DOHH2 (cell line): ENCODE data around the gene TMEM53.
A peak's percentile ranks its signal among the peaks of the same experiment; 100 is the strongest.

ENCODE experiments used
- H3F3A ChIP-seq: fragments of 200-600 bp; sonication (generic), shearing (Covaris generic); 2 replicates; pipeline ENCODE4 v1.6.0; 2016; ENCODE audit warnings: antibody characterized with exemption, mild to moderate bottlenecking; ENCODE audit not compliant: control insufficient read depth, insufficient read depth
- H3K27ac ChIP-seq: fragments of 200-600 bp; sonication (generic); 2 replicates; pipeline ENCODE4 v1.5.1; 2014; ENCODE audit warnings: low read depth, mild to moderate bottlenecking, low read length, moderate library complexity
- H3K27me3 ChIP-seq: fragments of 200-600 bp; sonication (generic); 2 replicates; pipeline ENCODE4 v1.6.1; 2014; ENCODE audit warnings: mild to moderate bottlenecking, low read length, mixed read lengths; ENCODE audit not compliant: control insufficient read depth
- H3K36me3 ChIP-seq: fragments of 200-600 bp; sonication (generic); 2 replicates; pipeline ENCODE4 v1.6.1; 2014; ENCODE audit warnings: mild to moderate bottlenecking, low read length, moderate library complexity, mixed read lengths; ENCODE audit not compliant: control insufficient read depth
- H3K4me1 ChIP-seq: fragments of 200-600 bp; sonication (generic); 2 replicates; pipeline ENCODE4 v1.6.1; 2014; ENCODE audit warnings: mild to moderate bottlenecking, low read length, mixed read lengths; ENCODE audit not compliant: control insufficient read depth
- H3K4me2 ChIP-seq: fragments of 200-600 bp; sonication (generic); 2 replicates; pipeline ENCODE4 v1.6.0; 2014; ENCODE audit warnings: mild to moderate bottlenecking, low read length, moderate library complexity
- H3K4me3 ChIP-seq: fragments of 200-600 bp; sonication (generic); 2 replicates; pipeline ENCODE4 v1.5.1; 2014; ENCODE audit warnings: mild to moderate bottlenecking, low read length, mixed read lengths
- H3K79me2 ChIP-seq: fragments of 200-600 bp; sonication (generic); 2 replicates; pipeline ENCODE4 v1.6.1; 2014; ENCODE audit warnings: mild to moderate bottlenecking, low read length, mixed read lengths; ENCODE audit not compliant: control insufficient read depth
- H3K9me2 ChIP-seq: fragments of 200-600 bp; sonication (generic); replicated peaks from 2 replicates; pipeline ENCODE4 v1.6.1; 2014; ENCODE audit warnings: mild to moderate bottlenecking, low read length, mixed read lengths; ENCODE audit not compliant: control insufficient read depth
- H3K9me3 ChIP-seq: fragments of 200-600 bp; sonication (generic); 2 replicates; pipeline ENCODE4 v1.6.1; 2014; ENCODE audit warnings: antibody characterized with exemption, low read length, mixed read lengths; ENCODE audit not compliant: control insufficient read depth, insufficient read depth
- H4K20me1 ChIP-seq: fragments of 200-600 bp; sonication (generic); 2 replicates; pipeline ENCODE4 v1.6.0; 2014; ENCODE audit warnings: low read depth, mild to moderate bottlenecking, antibody characterized with exemption, low read length, moderate library complexity; ENCODE audit not compliant: control insufficient read depth, insufficient read depth
- EZH2phosphoT487 ChIP-seq: fragments of 200-600 bp; sonication (generic); IDR thresholded peaks from 2 replicates; pipeline ENCODE4 v1.6.1; 2017; ENCODE audit warnings: borderline replicate concordance, mild to moderate bottlenecking, antibody characterized with exemption, low read length, moderate library complexity, mixed read lengths
- TF ChIP-seq, protein P1 (sequence below): fragments of 200-600 bp; sonication (generic); IDR thresholded peaks from one replicate; pipeline ENCODE4 v1.5.1; 2014; ENCODE audit warnings: antibody characterized with exemption, mild to moderate bottlenecking, low read depth, low read length; ENCODE audit not compliant: poor library complexity, severe bottlenecking

TMEM53 gene

DNA sequence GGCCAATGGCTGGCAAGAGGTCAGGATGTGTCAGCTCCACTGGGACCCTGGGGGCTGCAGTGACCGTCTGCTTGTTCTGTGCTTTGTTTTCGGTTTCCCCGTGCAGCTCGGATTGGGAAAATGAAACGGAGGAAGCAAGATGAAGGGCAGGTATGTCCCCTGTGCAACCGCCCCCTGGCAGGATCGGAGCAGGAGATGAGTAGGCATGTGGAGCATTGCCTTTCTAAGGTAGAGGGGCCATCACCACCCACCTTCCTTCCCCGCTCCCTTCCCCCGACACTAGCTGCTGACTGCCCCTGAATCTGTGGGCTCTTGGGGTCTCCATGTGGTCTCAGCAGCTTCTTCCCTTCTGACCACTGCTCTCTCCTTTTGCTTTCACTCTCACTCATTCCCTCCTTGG lies 38.8 kb downstream of the TMEM53 start:
- Histone ChIP-seq H3K27me3 (no peaks in the 10 kb centered on the region), H3K4me3 (no peak overlapping the region), H3K4me2 (no peak overlapping the region), H3K27ac (no peak overlapping the region), H3K4me1 (peaks cover 26% of the 10 kb centered on the region), H3F3A (no peaks in the 10 kb centered on the region), H4K20me1 (0 out of 2 replicates have a peak, but pooled peaks cover 4% of the 10 kb centered on the region), H3K36me3 (peaks cover 76% of the 10 kb centered on the region), H3K9me2 (no peaks in the 10 kb centered on the region), H3K79me2 (peaks cover 35% of the 10 kb centered on the region), H3K9me3 (no peaks in the 10 kb centered on the region)
- TF ChIP-seq, protein P1, sequence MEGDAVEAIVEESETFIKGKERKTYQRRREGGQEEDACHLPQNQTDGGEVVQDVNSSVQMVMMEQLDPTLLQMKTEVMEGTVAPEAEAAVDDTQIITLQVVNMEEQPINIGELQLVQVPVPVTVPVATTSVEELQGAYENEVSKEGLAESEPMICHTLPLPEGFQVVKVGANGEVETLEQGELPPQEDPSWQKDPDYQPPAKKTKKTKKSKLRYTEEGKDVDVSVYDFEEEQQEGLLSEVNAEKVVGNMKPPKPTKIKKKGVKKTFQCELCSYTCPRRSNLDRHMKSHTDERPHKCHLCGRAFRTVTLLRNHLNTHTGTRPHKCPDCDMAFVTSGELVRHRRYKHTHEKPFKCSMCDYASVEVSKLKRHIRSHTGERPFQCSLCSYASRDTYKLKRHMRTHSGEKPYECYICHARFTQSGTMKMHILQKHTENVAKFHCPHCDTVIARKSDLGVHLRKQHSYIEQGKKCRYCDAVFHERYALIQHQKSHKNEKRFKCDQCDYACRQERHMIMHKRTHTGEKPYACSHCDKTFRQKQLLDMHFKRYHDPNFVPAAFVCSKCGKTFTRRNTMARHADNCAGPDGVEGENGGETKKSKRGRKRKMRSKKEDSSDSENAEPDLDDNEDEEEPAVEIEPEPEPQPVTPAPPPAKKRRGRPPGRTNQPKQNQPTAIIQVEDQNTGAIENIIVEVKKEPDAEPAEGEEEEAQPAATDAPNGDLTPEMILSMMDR: no peak
- no peak for TF ChIP-seq EZH2phosphoT487

DNA sequence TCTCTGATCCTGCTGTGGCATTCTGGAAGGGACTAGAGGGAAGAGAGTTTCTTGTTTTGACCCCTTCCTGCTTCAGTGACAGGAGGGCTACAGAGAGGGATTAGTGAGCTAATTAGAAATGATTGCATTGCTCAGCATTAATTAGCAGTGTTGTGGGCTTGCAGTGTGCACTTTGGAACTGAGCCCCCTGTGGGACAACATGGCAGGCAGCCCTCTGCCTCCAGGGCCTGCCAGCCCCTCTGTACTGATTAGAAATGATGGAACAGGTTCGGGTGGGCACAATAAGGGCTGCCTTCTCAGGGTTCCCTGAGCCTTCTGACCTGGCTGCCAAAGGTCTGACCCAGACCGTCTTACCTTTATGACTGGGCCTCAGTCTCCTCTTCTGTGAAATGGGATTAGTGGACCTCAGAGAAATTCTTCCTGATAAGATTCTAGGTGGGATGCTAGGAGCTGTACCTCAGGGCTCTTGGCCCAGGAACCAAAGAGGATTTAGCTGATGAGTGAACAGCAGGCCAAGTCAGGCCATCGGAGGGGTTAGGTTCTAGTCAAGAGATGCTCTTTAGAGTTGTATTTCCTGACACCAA lies 39.6 kb downstream of the TMEM53 start:
- Histone ChIP-seq H3K4me2 (no peak overlapping the region), H3K27me3 (no peaks in the 10 kb centered on the region), H3K4me3 (no peak overlapping the region), H3K4me1 (peaks cover 26% of the 10 kb centered on the region), H3K9me3 (no peaks in the 10 kb centered on the region), H3K79me2 (peaks cover 35% of the 10 kb centered on the region), H3F3A (no peaks in the 10 kb centered on the region), H3K9me2 (no peaks in the 10 kb centered on the region), H4K20me1 (0 out of 2 replicates have a peak, but pooled peaks cover 4% of the 10 kb centered on the region), H3K27ac (no peak overlapping the region), H3K36me3 (peaks cover 72% of the 10 kb centered on the region)
- no peak for TF ChIP-seq EZH2phosphoT487
- TF ChIP-seq, protein P1: no peak

DNA sequence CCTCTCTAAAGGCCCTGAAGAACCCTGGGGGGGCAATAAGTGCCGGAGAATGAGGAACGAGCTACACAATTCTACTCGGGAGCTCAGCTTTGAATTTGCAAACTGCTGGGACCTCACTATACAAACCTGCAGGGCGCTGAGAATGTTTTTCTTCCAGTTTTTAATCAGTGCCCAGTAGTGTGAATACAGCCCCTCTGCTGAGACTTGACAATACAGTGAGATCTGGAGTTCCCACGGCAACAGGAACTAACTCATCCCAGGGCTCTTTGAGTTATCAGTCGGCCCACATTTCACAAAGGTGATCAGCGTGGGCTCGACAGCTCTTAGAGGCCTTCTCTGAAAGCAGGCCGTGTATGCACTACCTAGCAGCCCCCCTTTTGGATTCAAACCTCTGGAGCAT lies 41.7 kb downstream of the TMEM53 start:
- Histone ChIP-seq H3K9me2 (no peaks in the 10 kb centered on the region), H3K4me1 (peaks cover 26% of the 10 kb centered on the region), H3K79me2 (peaks cover 35% of the 10 kb centered on the region), H3K4me2 (peak overlapping the region; percentile 59), H3K36me3 (peaks cover 53% of the 10 kb centered on the region), H3F3A (no peaks in the 10 kb centered on the region), H3K27me3 (no peaks in the 10 kb centered on the region), H3K27ac (peak overlapping the region; percentile 73), H4K20me1 (0 out of 2 replicates have a peak, but pooled peaks cover 4% of the 10 kb centered on the region), H3K9me3 (no peaks in the 10 kb centered on the region), H3K4me3 (peak overlapping the region; percentile 78)
- TF ChIP-seq, protein P1: no peak
- no peak for TF ChIP-seq EZH2phosphoT487
